Osteoblast (primary cell): Measurements from ENCODE around the gene KRTAP10-11. TPM values are rescaled to one million over a fixed set of nuclear protein-coding genes. Genes with fewer than 3 reads are reported as not detected.
"Not testable (repeated sequence)": the region's sequence is repeated elsewhere in the genome, so short reads cannot be mapped to it uniquely, and the experiment has no call there.

ENCODE experiments used
- DNase-seq: peaks from one replicate; pipeline ENCODE4 v3.0.0; 2011; ENCODE audit warnings: low spot score, mixed read lengths; ENCODE audit not compliant: insufficient read length; ENCODE audit errors: missing footprints
- H2AFZ ChIP-seq: 2 replicates; pipeline ENCODE4 v1.6.0; 2011; ENCODE audit warnings: mild to moderate bottlenecking, low read length
- H3K27ac ChIP-seq: 2 replicates; pipeline ENCODE4 v1.5.1; 2011; ENCODE audit warnings: mild to moderate bottlenecking, low read depth, low read length, moderate library complexity
- H3K27me3 ChIP-seq: 2 replicates; pipeline ENCODE4 v1.6.0; 2012; ENCODE audit warnings: mild to moderate bottlenecking, control low read depth, inconsistent platforms, low read length, moderate library complexity; ENCODE audit not compliant: insufficient read depth
- H3K36me3 ChIP-seq: 2 replicates; pipeline ENCODE4 v1.5.1; 2011; ENCODE audit warnings: mild to moderate bottlenecking, low read length, control low read depth, moderate library complexity; ENCODE audit not compliant: insufficient read depth
- H3K4me1 ChIP-seq: 2 replicates; pipeline ENCODE4 v1.5.1; 2011; ENCODE audit warnings: mild to moderate bottlenecking, low read length, control low read depth, moderate library complexity; ENCODE audit not compliant: insufficient read depth
- H3K4me2 ChIP-seq: 2 replicates; pipeline ENCODE4 v1.6.0; 2011; ENCODE audit warnings: mild to moderate bottlenecking, low read length; ENCODE audit not compliant: insufficient read depth
- H3K4me3 ChIP-seq: fragments of 200-600 bp; sonication (generic); 3 replicates; pipeline ENCODE4 v1.5.1; 2012; ENCODE audit warnings: mild to moderate bottlenecking, low read length, inconsistent platforms; ENCODE audit not compliant: insufficient read depth
- H3K79me2 ChIP-seq: 2 replicates; pipeline ENCODE4 v1.6.0; 2012; ENCODE audit warnings: mild to moderate bottlenecking, low read length, control low read depth, inconsistent platforms; ENCODE audit not compliant: insufficient read depth
- H3K9me3 ChIP-seq: 2 replicates; pipeline ENCODE4 v1.5.1; 2011; ENCODE audit warnings: low read depth, low read length, control low read depth
- H4K20me1 ChIP-seq: 2 replicates; pipeline ENCODE4 v1.6.0; 2012; ENCODE audit warnings: mild to moderate bottlenecking, low read length, control low read depth; ENCODE audit not compliant: insufficient read depth
- CTCF ChIP-seq: IDR thresholded peaks from 2 replicates; pipeline ENCODE4 v1.5.1; 2011; ENCODE audit warnings: mild to moderate bottlenecking, low read depth, low read length, moderate library complexity; ENCODE audit errors: extremely low read depth
- total RNA-seq: library from RNA; depleted of rRNA; stranded (reverse); fragments of >200 nt; gene quantifications from 2 replicates; pipeline ENCODE4 v1.2.3, GENCODE V29; 2012

The KRTAP10-11 gene
- total RNA-seq, 1 donor, result not detected

- H3K4me1 ChIP-seq, result no peaks in the 10 kb centered on the region
- TF ChIP-seq CTCF, result no peak
- no peaks in the 10 kb centered on the region for H3K27me3 ChIP-seq
These were observed 39.7 kb upstream of the KRTAP10-11 start for GRCh38 chr21:44606495-44606894.

GRCh38 chr21:44609193-44609592 lies 37.0 kb upstream of the KRTAP10-11 start:
- TF ChIP-seq CTCF, result no peak
- Histone ChIP-seq H3K4me1 (no peaks in the 10 kb centered on the region), H2AFZ (no peak overlapping the region), H3K4me2 (no peak overlapping the region), H3K27ac (no peak overlapping the region), H4K20me1 (no peaks in the 10 kb centered on the region), H3K9me3 (peaks cover 3% of the 10 kb centered on the region), H3K4me3 (no peak overlapping the region), H3K27me3 (no peaks in the 10 kb centered on the region), H3K79me2 (no peaks in the 10 kb centered on the region), H3K36me3 (no peaks in the 10 kb centered on the region)
- DNase-seq, result no peak

More at GRCh38 chr21:44606495-44606894, 39.7 kb upstream of the KRTAP10-11 start:
- Histone ChIP-seq H3K4me3 (no peak overlapping the region), H3K27ac (no peak overlapping the region), H2AFZ (no peak overlapping the region), H3K9me3 (no peaks in the 10 kb centered on the region), H3K79me2 (no peaks in the 10 kb centered on the region), H4K20me1 (no peaks in the 10 kb centered on the region), H3K36me3 (no peaks in the 10 kb centered on the region), H3K4me2 (no peak overlapping the region)
- DNase-seq, result no peak

GRCh38 chr21:44610157-44610843 lies 35.9 kb upstream of the KRTAP10-11 start:
- not testable (repeated sequence) for H3K4me2 ChIP-seq, H3K27ac ChIP-seq, H3K9me3 ChIP-seq, H3K27me3 ChIP-seq, H3K36me3 ChIP-seq, H3K4me1 ChIP-seq, DNase-seq, H3K4me3 ChIP-seq, H2AFZ ChIP-seq, H3K79me2 ChIP-seq, H4K20me1 ChIP-seq

- Histone ChIP-seq H3K4me1 (no peaks in the 10 kb centered on the region), H3K79me2 (no peaks in the 10 kb centered on the region), H3K27me3 (no peaks in the 10 kb centered on the region), H3K9me3 (peaks cover 3% of the 10 kb centered on the region), H3K4me2 (no peak overlapping the region), H2AFZ (no peak overlapping the region), H3K36me3 (no peaks in the 10 kb centered on the region), H3K27ac (no peak overlapping the region), H3K4me3 (no peak overlapping the region), H4K20me1 (no peaks in the 10 kb centered on the region)
- no peak for DNase-seq
- no peak for TF ChIP-seq CTCF
These were observed 34.7 kb upstream of the KRTAP10-11 start for GRCh38 chr21:44611551-44611950.
